ENCODE data around the gene OR10P1.

The OR10P1 gene

DNA sequence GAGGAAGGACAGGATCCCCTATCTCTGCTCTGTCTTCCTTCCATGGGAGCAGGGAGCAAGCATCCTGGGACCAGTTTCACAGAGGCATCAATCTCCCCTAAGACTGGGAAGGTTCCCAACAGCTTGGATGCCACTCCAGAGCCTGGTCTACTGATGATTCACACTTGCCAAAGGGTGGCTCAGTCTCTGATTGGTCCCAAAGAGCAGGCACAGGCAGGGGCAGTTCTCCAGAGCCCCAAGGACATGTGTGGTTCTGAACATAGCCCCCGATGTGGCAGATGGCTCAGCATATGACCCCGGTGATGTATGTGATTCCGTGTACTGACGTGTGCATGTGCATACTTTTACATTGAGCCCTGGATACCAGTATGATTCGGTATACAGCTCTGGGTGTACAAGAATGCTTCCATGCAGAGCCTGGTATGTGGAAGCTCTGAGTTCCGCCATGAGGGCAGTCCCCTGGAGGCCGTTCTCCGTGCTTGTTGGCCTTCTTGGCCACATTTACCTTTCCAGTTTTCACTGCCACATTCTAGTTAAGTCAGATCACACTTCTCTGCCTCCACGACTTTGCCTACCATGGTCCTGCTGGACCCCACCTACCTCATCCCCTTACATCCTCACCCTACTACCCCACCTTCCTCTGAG, 49.8 kb downstream of the OR10P1 start:
- DNase-seq: no peak
